Measurements from ENCODE around the gene C19orf38. TPM values are rescaled to one million over a fixed set of nuclear protein-coding genes. Genes with fewer than 3 reads are reported as not detected.
A peak's percentile ranks its signal among the peaks of the same experiment; 100 is the strongest.
"Not testable (repeated sequence)": the region's sequence is repeated elsewhere in the genome, so short reads cannot be mapped to it uniquely, and the experiment has no call there.

Gene C19orf38
- total RNA-seq, 2 donors from 2014 or later = 2.4 to 3.5 TPM

GRCh38 chr19:10863107-10863717 is 15.0 kb downstream of the C19orf38 start:
- Histone ChIP-seq H3K27me3 (replicated peaks; ENCODE audit: insufficient read depth) (no peaks in the 10 kb centered on the region), H3K27ac (peak overlapping the region; percentile 31 to 69), H3K4me3 (peak overlapping the region; percentile 53), H3K9me3 (no peaks in the 10 kb centered on the region), H3K36me3 (no peaks in the 10 kb centered on the region), H3K4me1 (ENCODE audit: control insufficient read depth in 1 of 2, low read depth in 2 of 2) (peaks cover 0 to 18% of the 10 kb centered on the region in 2 donors)
- peak; percentile 66 for ATAC-seq (ENCODE audit: insufficient number of reproducible peaks, low FRiP score, low read depth)
- DNase-seq (ENCODE audit: low spot score) = no peak
- TF ChIP-seq CTCF (IDR thresholded peaks at IDR 0.05) = no peak

- peaks cover 0 to 18% of the 10 kb centered on the region in 2 donors for H3K4me1 ChIP-seq (ENCODE audit: control insufficient read depth in 1 of 2, low read depth in 2 of 2)
- peak overlapping the region; percentile 16 for H3K4me3 ChIP-seq
- ATAC-seq (ENCODE audit: insufficient number of reproducible peaks, low FRiP score, low read depth) (no peak), DNase-seq (ENCODE audit: low spot score) (peak; percentile 45)
- peak overlapping the region; percentile 49 to 69 for H3K27ac ChIP-seq
- TF ChIP-seq CTCF (IDR thresholded peaks at IDR 0.05) = peak; percentile 85
- no peaks in the 10 kb centered on the region for H3K27me3 ChIP-seq (replicated peaks; ENCODE audit: insufficient read depth)
- H3K36me3 ChIP-seq = no peaks in the 10 kb centered on the region
- H3K9me3 ChIP-seq = no peaks in the 10 kb centered on the region
These were observed 16.3 kb downstream of the C19orf38 start for GRCh38 chr19:10864538-10864899.

GRCh38 chr19:10866495-10866894 is 18.3 kb downstream of the C19orf38 start:
- ATAC-seq (ENCODE audit: insufficient number of reproducible peaks, low FRiP score, low read depth) (no peak), DNase-seq (ENCODE audit: low spot score) (no peak)
- TF ChIP-seq CTCF (IDR thresholded peaks at IDR 0.05) = no peak
- Histone ChIP-seq H3K4me3 (no peak overlapping the region), H3K4me1 (ENCODE audit: control insufficient read depth in 1 of 2, low read depth in 2 of 2) (peaks cover 0 to 23% of the 10 kb centered on the region in 2 donors), H3K27me3 (replicated peaks; ENCODE audit: insufficient read depth) (no peaks in the 10 kb centered on the region), H3K27ac (no peak overlapping the region), H3K9me3 (no peaks in the 10 kb centered on the region), H3K36me3 (no peaks in the 10 kb centered on the region)

GRCh38 chr19:10868872-10869547 is 20.8 kb downstream of the C19orf38 start:
- H3K27me3 ChIP-seq (replicated peaks; ENCODE audit: insufficient read depth) = no peaks in the 10 kb centered on the region
- no peak for ATAC-seq (ENCODE audit: insufficient number of reproducible peaks, low FRiP score, low read depth)
- DNase-seq (ENCODE audit: low spot score) = no peak
- peaks cover 4 to 20% of the 10 kb centered on the region in 2 donors for H3K4me1 ChIP-seq (ENCODE audit: control insufficient read depth in 1 of 2, low read depth in 2 of 2)
- no peaks in the 10 kb centered on the region for H3K9me3 ChIP-seq
- no peak for TF ChIP-seq CTCF (IDR thresholded peaks at IDR 0.05)
- no peaks in the 10 kb centered on the region for H3K36me3 ChIP-seq
- no peak overlapping the region for H3K4me3 ChIP-seq
- no peak overlapping the region for H3K27ac ChIP-seq

- Histone ChIP-seq H3K27ac (peak overlapping the region in 1 of 2 donors; percentile 86), H3K4me1 (ENCODE audit: control insufficient read depth in 1 of 2, low read depth in 2 of 2) (peaks cover 4 to 16% of the 10 kb centered on the region in 2 donors)
- ATAC-seq (ENCODE audit: insufficient number of reproducible peaks, low FRiP score, low read depth); H3K9me3 ChIP-seq; H3K36me3 ChIP-seq; H3K27me3 ChIP-seq (replicated peaks; ENCODE audit: insufficient read depth); DNase-seq (ENCODE audit: low spot score); H3K4me3 ChIP-seq: not testable (repeated sequence)
These were observed 21.7 kb downstream of the C19orf38 start for GRCh38 chr19:10869872-10870311.
